GM06990 (cell line): ENCODE measurements around the gene OR10H1.
"Not testable (repeated sequence)": the region's sequence is repeated elsewhere in the genome, so short reads cannot be mapped to it uniquely, and the experiment has no call there.

Experiments
- DNase-seq: peaks from one replicate; pipeline ENCODE4 v3.0.0-alpha.2; 2011; ENCODE audit not compliant: insufficient read length; ENCODE audit errors: extremely low read depth
- H3K27me3 ChIP-seq: replicated peaks from 2 replicates; pipeline ENCODE4 v1.6.0; 2011; ENCODE audit warnings: low read length; ENCODE audit not compliant: control insufficient read depth, insufficient read depth
- H3K36me3 ChIP-seq: 2 replicates; pipeline ENCODE4 v1.5.1; 2011; ENCODE audit warnings: low read length; ENCODE audit not compliant: control insufficient read depth, insufficient read depth
- H3K4me3 ChIP-seq: replicated peaks from 2 replicates; pipeline ENCODE4 v1.5.1; 2011; ENCODE audit warnings: low read depth, mild to moderate bottlenecking, control low read depth, low read length
- CTCF ChIP-seq: IDR thresholded peaks from 2 replicates; pipeline ENCODE4 v1.5.1; 2011; ENCODE audit warnings: low read length, control low read depth, mild to moderate bottlenecking, inconsistent platforms; ENCODE audit not compliant: insufficient read depth, poor library complexity, severe bottlenecking

The OR10H1 gene

GRCh38 chr19:15829786-15830185 is 14.3 kb upstream of the OR10H1 start:
- Histone ChIP-seq H3K27me3 (no peaks in the 10 kb centered on the region; the same call in 1 of the 2 replicates), H3K36me3 (no peaks in the 10 kb centered on the region), H3K4me3 (no peak overlapping the region)
- no peak for DNase-seq
- no peak for TF ChIP-seq CTCF

DNA sequence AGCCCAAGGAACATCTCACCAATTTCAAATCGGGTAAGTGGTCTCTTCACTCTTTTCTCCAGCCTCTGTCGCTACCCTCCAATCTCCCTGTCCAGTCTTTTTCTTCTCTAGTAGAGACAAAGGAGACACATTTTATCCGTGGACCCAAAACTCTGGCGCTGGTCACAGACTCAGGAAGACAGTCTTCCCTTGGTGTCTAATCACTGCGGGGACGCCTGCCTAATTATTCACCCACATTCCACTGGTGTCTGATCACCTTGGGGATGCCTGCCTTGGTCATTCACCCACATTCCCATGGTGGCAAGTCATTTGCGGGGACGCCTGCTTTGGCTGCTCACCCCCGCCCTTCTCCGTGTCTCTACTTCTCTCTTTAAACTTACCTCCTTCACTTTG is 13.8 kb upstream of the OR10H1 start:
- H3K27me3 ChIP-seq: no peaks in the 10 kb centered on the region; the same call in 1 of the 2 replicates

GRCh38 chr19:15828611-15829305 is 13.3 kb upstream of the OR10H1 start:
- not testable (repeated sequence) for H3K27me3 ChIP-seq, DNase-seq, H3K36me3 ChIP-seq, H3K4me3 ChIP-seq

More for the DNA sequence above, 13.8 kb upstream of the OR10H1 start:
- no peak overlapping the region for H3K4me3 ChIP-seq
- TF ChIP-seq CTCF: no peak
- no peak for DNase-seq
- no peaks in the 10 kb centered on the region for H3K36me3 ChIP-seq

GRCh38 chr19:15828121-15828610 is 12.7 kb upstream of the OR10H1 start:
- TF ChIP-seq CTCF: no peak
- H3K4me3 ChIP-seq: no peak overlapping the region
- no peak for DNase-seq
- H3K36me3 ChIP-seq: no peaks in the 10 kb centered on the region
- H3K27me3 ChIP-seq: no peaks in the 10 kb centered on the region; the same call in 1 of the 2 replicates

- Histone ChIP-seq H3K36me3 (no peaks in the 10 kb centered on the region), H3K27me3 (no peaks in the 10 kb centered on the region; the same call in 1 of the 2 replicates)
Observed at GRCh38 chr19:15825753-15826152, 10.3 kb upstream of the OR10H1 start.

GRCh38 chr19:15820646-15821045 is 5.2 kb upstream of the OR10H1 start:
- Histone ChIP-seq H3K27me3 (no peaks in the 10 kb centered on the region; the same call in 1 of the 2 replicates), H3K4me3 (no peak overlapping the region), H3K36me3 (no peaks in the 10 kb centered on the region)
- TF ChIP-seq CTCF: no peak
- no peak for DNase-seq

More at GRCh38 chr19:15825753-15826152, 10.3 kb upstream of the OR10H1 start:
- DNase-seq: no peak
- TF ChIP-seq CTCF: no peak
- no peak overlapping the region for H3K4me3 ChIP-seq
